Motor neuron (in vitro differentiated cells): Measurements from ENCODE around the gene TMEM91. TPM values are rescaled to one million over a fixed set of nuclear protein-coding genes. Genes with fewer than 3 reads are reported as not detected.
A peak's percentile ranks its signal among the peaks of the same experiment; 100 is the strongest.

ENCODE experiments used
- ATAC-seq, 8 experiments: fragments of 200-7000 bp; cut with Tn5 transposase; replicated peaks in 6 of 8; 2 replicates each; pipeline ENCODE4 v1.8.0; 2021; ENCODE audit warnings: mild to moderate bottlenecking in 8 of 8, moderate library complexity in 8 of 8
- H3K27ac ChIP-seq, 2 donors: fragments of 250-450 bp; sonication (Bioruptor Pico); 2 replicates each; pipeline ENCODE4 v1.9.0; 2021; ENCODE audit warnings: antibody characterized with exemption in 2 of 2, mild to moderate bottlenecking in 2 of 2, moderate library complexity in 1 of 2
- H3K4me1 ChIP-seq, 2 donors: fragments of 250-450 bp; sonication (Bioruptor Pico); replicated peaks in 1 of 2; 2 replicates each; pipeline ENCODE4 v1.6.1; 2021; ENCODE audit warnings: antibody characterized with exemption in 2 of 2, mild to moderate bottlenecking in 2 of 2, moderate library complexity in 1 of 2
- H3K4me3 ChIP-seq, 5 donors: fragments of 250-450 bp; sonication (Bioruptor Pico); 2 replicates each; pipeline ENCODE4 v1.9.0; 2021; ENCODE audit warnings: antibody characterized with exemption in 5 of 5, mild to moderate bottlenecking in 5 of 5, moderate library complexity in 4 of 5
- WGBS, 10 experiments: fragments of 450-650 bp; shearing (Covaris generic); methylation state at CpG; one replicate each; pipeline ENCODE4 v1.0.0; 2022; 5-methylcytosine and 5-hydroxymethylcytosine counted together
- in situ Hi-C, 9 experiments: fragments of 400-800 bp; cut with MboI; loops; one replicate each; pipeline ENCODE4 v1.15.0; 2021; ENCODE audit warnings: low sequenced_read_pairs in 9 of 9, low pct_unique_long_range_greater_than_20kb in 2 of 9; ENCODE audit not compliant: unreplicated experiment in 9 of 9
- total RNA-seq, 8 experiments: library from RNA; unstranded; fragments of 300-600 nt; gene quantifications; 2 replicates each; pipeline versions ENCODE4 v1.2.3 to v1.2.4, GENCODE V29; 2022

The TMEM91 gene
- total RNA-seq, 8 experiments from 2014 or later, result 4.8 to 17.6 (median 6.4) TPM

DNA sequence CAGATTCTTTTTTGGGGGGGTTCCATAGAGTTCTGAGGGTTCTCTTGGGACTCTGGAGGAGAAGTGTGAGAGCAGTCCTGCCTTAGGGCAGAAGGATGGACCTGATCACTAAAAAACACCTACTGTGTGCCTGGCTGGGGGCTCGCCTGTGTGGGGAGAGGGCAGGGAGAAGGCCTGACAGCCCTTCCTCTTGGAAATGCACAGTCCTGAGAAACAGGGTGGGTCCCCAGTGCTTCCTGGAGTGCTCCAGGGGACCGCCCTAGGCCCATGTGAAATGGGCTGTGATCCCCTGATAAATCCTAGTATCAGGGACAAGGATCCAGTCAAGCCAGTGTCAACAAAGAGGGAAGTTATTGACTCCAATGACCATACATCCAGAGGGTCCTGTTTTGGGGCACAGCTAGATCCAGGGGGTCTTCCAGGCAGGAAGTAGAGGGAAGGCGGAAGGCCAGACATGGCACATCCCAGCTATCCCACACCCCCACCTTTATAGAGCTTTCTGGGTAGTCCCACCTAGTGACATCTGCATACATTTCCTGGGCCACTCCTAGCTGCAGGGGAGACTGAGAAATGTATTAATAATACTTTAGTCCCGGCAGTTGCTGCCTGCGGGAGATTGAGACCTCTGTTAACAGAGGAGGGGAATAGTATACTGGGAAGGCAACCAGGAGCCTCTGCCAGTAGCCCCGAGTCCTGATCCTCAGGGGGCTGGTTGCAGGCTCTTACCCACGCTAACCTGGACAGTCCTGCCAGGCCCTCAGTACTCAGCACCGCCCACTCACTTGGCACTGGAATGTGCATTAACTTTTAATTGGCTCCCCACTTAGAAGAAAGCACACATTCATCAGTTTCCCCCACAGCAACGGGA is 35.0 kb downstream of the TMEM91 start:
- Histone ChIP-seq H3K27ac (no peak overlapping the region), H3K4me3 (no peak overlapping the region), H3K4me1 (no peaks in the 10 kb centered on the region)
- peak in 3 of 8 experiments; percentile 57 to 88 (median 75) for ATAC-seq
- 0 to 60% (median 41%) methylated on average over 1 to 3 of the region's 9 CpGs; no CpG with 5 or more reads in 4 of the 10 experiments for WGBS, 10 experiments
- in situ Hi-C loops, result no loop called here

- Histone ChIP-seq H3K4me3 (no peak overlapping the region), H3K27ac (no peak overlapping the region), H3K4me1 (no peaks in the 10 kb centered on the region)
- ATAC-seq, result peak in 3 of 8 experiments; percentile 25 to 42 (median 38)
- 40 to 100% (median 86%) methylated on average over 1 to 9 of the region's 11 CpGs; no CpG with 5 or more reads in 2 of the 10 experiments for WGBS, 10 experiments
- in situ Hi-C loops, result no loop called here
Observed at GRCh38 chr19:41411968-41412265, 35.6 kb downstream of the TMEM91 start.

DNA sequence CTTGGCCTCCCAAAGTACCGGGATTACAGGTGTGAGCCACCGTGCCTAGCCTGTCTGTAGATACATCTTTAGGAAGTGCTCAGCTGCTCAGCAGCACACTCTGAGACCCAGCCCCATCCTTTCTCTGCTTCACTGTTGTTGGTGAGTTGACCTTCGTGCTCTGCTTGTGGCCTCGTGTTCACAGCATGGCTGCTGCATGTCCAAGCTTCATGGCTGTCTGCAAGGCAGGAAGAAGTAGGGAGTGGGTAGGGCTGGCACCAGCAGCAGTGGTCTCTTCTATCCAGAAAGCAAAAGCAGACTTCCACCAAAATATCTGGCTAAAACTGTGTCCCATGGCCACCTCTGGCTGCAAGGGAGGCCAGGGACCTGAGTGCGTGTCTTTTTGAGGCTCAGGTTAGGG is 36.6 kb downstream of the TMEM91 start:
- Histone ChIP-seq H3K27ac (no peak overlapping the region), H3K4me3 (no peak overlapping the region), H3K4me1 (no peaks in the 10 kb centered on the region)
- no peak for ATAC-seq
- 95 to 100% (median 100%) methylated on average over 1 to 3 of the region's 5 CpGs; no CpG with 5 or more reads in 6 of the 10 experiments for WGBS, 10 experiments
- in situ Hi-C loops, result no loop called here

- Histone ChIP-seq H3K4me3 (no peak overlapping the region), H3K4me1 (no peaks in the 10 kb centered on the region), H3K27ac (no peak overlapping the region)
- ATAC-seq, result no peak
- in situ Hi-C loops, result no loop called here
- 73 to 100% (median 100%) methylated on average over 5 to 8 of the region's 10 CpGs; no CpG with 5 or more reads in 7 of the 10 experiments for WGBS, 10 experiments
Observed at GRCh38 chr19:41413947-41414346, 37.6 kb downstream of the TMEM91 start.

- in situ Hi-C loops, result no loop called here
- Histone ChIP-seq H3K4me3 (no peak overlapping the region), H3K4me1 (no peaks in the 10 kb centered on the region), H3K27ac (no peak overlapping the region)
- ATAC-seq, result no peak
- 60 to 100% (median 87%) methylated on average over 1 to 7 of the region's 9 CpGs; no CpG with 5 or more reads in 3 of the 10 experiments for WGBS, 10 experiments
Observed at GRCh38 chr19:41414461-41414860, 38.1 kb downstream of the TMEM91 start.

DNA sequence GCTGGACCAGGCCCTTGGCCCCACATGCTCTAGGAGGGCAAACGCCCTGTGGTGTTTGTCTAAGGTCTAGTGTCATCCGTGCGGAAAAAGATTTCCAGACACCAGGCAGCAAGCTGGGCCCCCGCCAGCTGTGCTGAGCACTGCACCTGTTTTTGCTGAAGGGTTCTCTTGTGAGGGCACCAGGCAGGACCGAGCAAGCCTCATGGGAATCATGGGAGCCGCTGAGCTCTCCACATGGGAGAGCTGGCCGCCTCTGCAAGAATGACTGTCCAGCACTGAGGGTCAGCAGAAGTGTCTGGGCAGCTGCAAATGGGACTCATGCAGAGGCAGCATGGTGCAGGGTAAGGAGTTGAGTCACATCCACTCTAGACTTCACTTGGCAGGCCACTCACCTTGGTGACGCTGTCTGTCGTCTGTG is 38.8 kb downstream of the TMEM91 start:
- Histone ChIP-seq H3K4me1 (no peaks in the 10 kb centered on the region), H3K27ac (no peak overlapping the region), H3K4me3 (no peak overlapping the region)
- ATAC-seq, result no peak
- WGBS, 10 experiments, result 60 to 100% (median 100%) methylated on average over 1 to 5 of the region's 9 CpGs; no CpG with 5 or more reads in 6 of the 10 experiments
- in situ Hi-C loops, result no loop called here

GRCh38 chr19:41416194-41416674 is 39.9 kb downstream of the TMEM91 start:
- no peak overlapping the region for H3K27ac ChIP-seq
- H3K4me3 ChIP-seq, result no peak overlapping the region
- no peaks in the 10 kb centered on the region for H3K4me1 ChIP-seq
- in situ Hi-C loops, result no loop called here
- ATAC-seq, result no peak
- WGBS, 10 experiments, result 94 to 100% (median 100%) methylated on average over 1 to 6 of the region's 12 CpGs; no CpG with 5 or more reads in 5 of the 10 experiments

DNA sequence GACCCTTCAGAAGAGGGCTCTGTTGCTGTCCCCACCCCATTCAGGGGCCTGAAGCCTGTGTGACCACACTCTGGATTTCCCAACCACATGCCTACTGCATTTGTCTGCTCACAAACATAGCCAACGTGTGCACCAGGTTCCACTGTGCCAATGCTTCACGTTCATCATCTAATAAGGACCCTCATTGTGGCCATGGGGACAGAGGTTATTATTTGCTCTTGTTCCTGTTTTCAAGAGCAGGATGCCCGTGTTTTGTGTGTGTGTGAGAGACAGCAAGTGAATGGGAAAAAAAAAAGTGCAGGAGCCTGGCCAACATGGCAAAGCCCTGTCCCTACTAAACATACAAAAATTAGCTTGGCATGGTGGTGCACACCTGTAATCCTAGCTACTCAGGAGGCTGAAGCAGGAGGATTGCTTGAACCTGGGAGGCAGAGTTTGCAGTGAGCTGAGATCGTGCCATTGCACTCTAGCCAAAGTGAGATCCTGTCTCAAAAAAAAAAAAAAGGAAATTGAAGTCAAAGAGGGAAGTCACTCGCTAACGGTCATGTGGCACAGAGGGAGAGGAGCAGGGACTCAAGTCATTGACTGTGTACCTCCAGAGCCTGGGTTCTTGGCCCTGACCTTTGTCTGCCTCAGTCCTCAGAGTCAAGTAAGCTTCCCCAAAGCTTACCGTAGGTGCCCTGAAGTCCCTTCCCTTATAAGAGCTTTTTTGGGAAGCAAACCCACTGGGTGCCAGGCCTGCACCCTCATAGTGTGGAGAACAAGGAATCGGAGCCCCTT is 44.0 kb downstream of the TMEM91 start:
- Histone ChIP-seq H3K27ac (no peak overlapping the region), H3K4me3 (no peak overlapping the region), H3K4me1 (no peaks in the 10 kb centered on the region)
- no peak for ATAC-seq
- WGBS, 10 experiments, result 53 to 93% (median 82%) methylated on average over 3 to 5 of the region's 8 CpGs; no CpG with 5 or more reads in 4 of the 10 experiments
- in situ Hi-C loops, result no loop called here

GRCh38 chr19:41421314-41421713 is 45.0 kb downstream of the TMEM91 start:
- WGBS, 10 experiments, result 83% methylated on average over 4 of the region's 6 CpGs; no CpG with 5 or more reads in 9 of the 10 experiments
- in situ Hi-C loops, result no loop called here
- H3K4me1 ChIP-seq, result peaks cover 0 to under 1% of the 10 kb centered on the region in 2 donors
- no peak overlapping the region for H3K4me3 ChIP-seq
- no peak overlapping the region for H3K27ac ChIP-seq
- ATAC-seq, result peak in 3 of 8 experiments; percentile 5 to 21 (median 11)

DNA sequence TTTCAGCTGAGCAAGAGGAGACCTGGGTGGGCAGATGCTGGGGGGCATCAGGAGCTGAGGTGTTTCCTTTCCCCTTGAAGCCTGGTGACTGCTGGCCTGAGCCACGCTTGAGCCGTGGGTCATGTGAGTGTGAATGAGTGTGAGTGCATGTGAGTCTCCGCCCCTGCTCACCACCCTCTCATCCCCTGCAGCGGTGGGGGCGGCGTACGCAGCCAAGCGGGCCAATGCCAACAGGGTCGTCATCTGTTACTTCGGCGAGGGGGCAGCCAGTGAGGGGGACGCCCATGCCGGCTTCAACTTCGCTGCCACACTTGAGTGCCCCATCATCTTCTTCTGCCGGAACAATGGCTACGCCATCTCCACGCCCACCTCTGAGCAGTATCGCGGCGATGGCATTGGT is 45.6 kb downstream of the TMEM91 start:
- in situ Hi-C loops, result no loop called here
- Histone ChIP-seq H3K4me1 (peaks cover 3 to 7% of the 10 kb centered on the region in 2 donors), H3K4me3 (no peak overlapping the region), H3K27ac (no peak overlapping the region)
- 88 to 100% (median 94%) methylated on average over 2 to 6 of the region's 20 CpGs; no CpG with 5 or more reads in 6 of the 10 experiments for WGBS, 10 experiments
- ATAC-seq, result no peak

DNA sequence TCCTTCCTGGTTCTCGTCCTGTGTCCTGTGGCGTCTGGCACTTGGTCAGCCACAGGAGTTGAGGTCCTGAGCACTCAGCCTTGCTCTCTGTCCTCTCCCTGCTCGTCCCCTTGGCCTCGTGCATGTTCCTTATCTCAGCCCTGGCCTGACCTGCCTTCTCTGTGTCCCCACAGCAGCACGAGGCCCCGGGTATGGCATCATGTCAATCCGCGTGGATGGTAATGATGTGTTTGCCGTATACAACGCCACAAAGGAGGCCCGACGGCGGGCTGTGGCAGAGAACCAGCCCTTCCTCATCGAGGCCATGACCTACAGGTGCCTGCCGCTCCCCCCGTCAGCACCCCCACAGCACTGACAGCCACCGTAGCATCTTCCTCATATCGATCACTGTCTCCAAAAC is 46.1 kb downstream of the TMEM91 start:
- no peak overlapping the region for H3K4me3 ChIP-seq
- no peak overlapping the region for H3K27ac ChIP-seq
- H3K4me1 ChIP-seq, result peaks cover 6 to 10% of the 10 kb centered on the region in 2 donors
- no peak for ATAC-seq
- in situ Hi-C loops, result no loop called here
- 88 to 100% (median 95%) methylated on average over 2 to 11 of the region's 18 CpGs; no CpG with 5 or more reads in 6 of the 10 experiments for WGBS, 10 experiments

- Histone ChIP-seq H3K4me3 (no peak overlapping the region), H3K27ac (no peak overlapping the region), H3K4me1 (peaks cover 10 to 15% of the 10 kb centered on the region in 2 donors)
- in situ Hi-C loops, result no loop called here
- WGBS, 10 experiments, result no CpG with 5 or more reads among the region's 12 CpGs
- ATAC-seq, result no peak
Observed at GRCh38 chr19:41422955-41423354, 46.6 kb downstream of the TMEM91 start.
